ENCODE results near the gene C19orf44.
"Not testable (repeated sequence)": the region's sequence is repeated elsewhere in the genome, so short reads cannot be mapped to it uniquely, and the experiment has no call there.

GRCh38 chr19:16512611-16513010 lies 16.4 kb downstream of the C19orf44 start:
- not testable (repeated sequence) for TF ChIP-seq CTCF, POLR2A (IDR thresholded peaks at IDR 0.05)
